Gastrocnemius medialis (tissue), 4 donors: ENCODE measurements around the gene ACTR8.

Source experiments
- CTCF ChIP-seq, 5 experiments: fragments of 450-650 bp in 3 of 5; fragments of 200-600 bp in 2 of 5; sonication (generic) in 2 of 5; IDR thresholded peaks in 4 of 5; conservative IDR thresholded peaks in 1 of 5; 1 replicate in 4 of 5; 2 replicates in 1 of 5; pipeline ENCODE4 v1.5.1; 2016 to 2019; ENCODE audit warnings: antibody characterized with exemption in 5 of 5, mild to moderate bottlenecking in 3 of 5, moderate library complexity in 3 of 5
- POLR2A ChIP-seq, 2 donors: fragments of 450-650 bp; IDR thresholded peaks; one replicate each; pipeline ENCODE4 v1.6.1; 2017; ENCODE audit warnings: antibody characterized with exemption in 2 of 2, mild to moderate bottlenecking in 2 of 2, moderate library complexity in 2 of 2

GRCh38 chr3:53858096-53858741, 23.7 kb downstream of the ACTR8 start:
- TF ChIP-seq CTCF (IDR thresholded peaks at IDR 0.05 in 4 of 5, conservative IDR thresholded peaks at IDR 0.05 in 1 of 5) (no peak), POLR2A (IDR thresholded peaks at IDR 0.05) (no peak)
